HK-2 (cell line): ENCODE measurements around the gene FBXO36.

Experiments
- DNase-seq: peaks from one replicate; pipeline ENCODE4 v3.0.0-alpha.2; 2018; ENCODE audit not compliant: unreplicated experiment

FBXO36 gene

GRCh38 chr2:230050136-230050535 is 127.8 kb downstream of the FBXO36 start:
- no peak for DNase-seq

GRCh38 chr2:230052299-230052698 is 130.0 kb downstream of the FBXO36 start:
- no peak for DNase-seq

DNA sequence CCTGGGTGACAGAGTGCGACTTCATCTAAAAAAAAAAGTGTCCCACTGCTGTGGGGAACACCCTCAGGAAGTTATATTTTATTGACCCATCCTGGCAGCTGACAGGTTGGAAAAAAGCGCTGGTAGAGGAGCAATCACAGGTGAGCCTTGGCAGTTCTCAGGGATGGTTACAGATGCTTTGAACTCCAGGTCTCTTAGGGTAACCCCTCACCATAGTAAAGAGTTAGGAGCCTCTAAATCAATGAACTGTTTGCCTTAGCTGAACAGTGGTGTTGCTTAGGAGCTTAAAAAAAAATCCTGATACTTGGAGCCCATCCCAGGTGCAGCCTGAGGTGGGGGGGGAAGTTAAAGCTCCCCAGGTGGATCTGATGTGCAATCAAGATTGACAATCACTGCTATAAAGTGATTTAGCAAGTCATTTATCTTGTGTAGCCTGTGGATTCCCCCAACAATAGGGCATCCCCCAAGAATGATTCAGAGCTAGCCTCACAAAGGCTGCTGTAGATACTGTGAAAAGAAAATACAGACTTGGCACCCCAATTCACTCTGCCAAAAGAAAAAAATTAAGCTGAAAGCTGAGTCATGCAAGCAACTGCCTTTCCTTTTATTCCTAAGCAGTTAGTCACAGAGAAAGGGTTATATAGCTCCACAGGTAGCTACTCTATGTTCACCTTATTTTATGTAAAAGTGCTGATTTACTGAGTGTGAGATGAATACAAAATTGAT is 131.6 kb downstream of the FBXO36 start:
- no peak for DNase-seq

GRCh38 chr2:230060672-230061293 is 138.5 kb downstream of the FBXO36 start:
- no peak for DNase-seq
